BE2C (cell line): Measurements from ENCODE around the gene RSU1.

Experiments used
- DNase-seq: peaks from one replicate; pipeline ENCODE4 v3.0.0-alpha.2; 2020
- H3K27me3 ChIP-seq: fragments of 250-450 bp; sonication (Bioruptor Pico); 2 replicates; pipeline ENCODE4 v1.5.1; 2020; ENCODE audit warnings: mild to moderate bottlenecking
- H3K36me3 ChIP-seq: fragments of 250-450 bp; sonication (Bioruptor Pico); 2 replicates; pipeline ENCODE4 v1.5.1; 2020; ENCODE audit warnings: mild to moderate bottlenecking
- H3K4me1 ChIP-seq: fragments of 250-450 bp; sonication (Bioruptor Pico); 2 replicates; pipeline ENCODE4 v1.5.1; 2020
- H3K4me3 ChIP-seq: 2 replicates; pipeline ENCODE4 v1.5.1; 2011; ENCODE audit warnings: low read depth, low read length
- H3K9me3 ChIP-seq: fragments of 250-450 bp; sonication (Bioruptor Pico); 2 replicates; pipeline ENCODE4 v1.5.1; 2020
- CTCF ChIP-seq: IDR thresholded peaks from 2 replicates; pipeline ENCODE4 v1.5.1; 2012; ENCODE audit warnings: mild to moderate bottlenecking, low read depth, low read length

The RSU1 gene

GRCh38 chr10:16640153-16640552 is 177.1 kb downstream of the RSU1 start:
- no peaks in the 10 kb centered on the region for H3K9me3 ChIP-seq

GRCh38 chr10:16639471-16639870 is 177.8 kb downstream of the RSU1 start:
- no peak for DNase-seq
- H3K36me3 ChIP-seq, result no peaks in the 10 kb centered on the region
- H3K27me3 ChIP-seq, result no peaks in the 10 kb centered on the region
- no peak for TF ChIP-seq CTCF
- no peaks in the 10 kb centered on the region for H3K4me1 ChIP-seq
- no peaks in the 10 kb centered on the region for H3K9me3 ChIP-seq
- no peak overlapping the region for H3K4me3 ChIP-seq

More at GRCh38 chr10:16640153-16640552, 177.1 kb downstream of the RSU1 start:
- no peak for TF ChIP-seq CTCF
- Histone ChIP-seq H3K4me3 (no peak overlapping the region), H3K36me3 (no peaks in the 10 kb centered on the region), H3K4me1 (no peaks in the 10 kb centered on the region), H3K27me3 (no peaks in the 10 kb centered on the region)
- no peak for DNase-seq

GRCh38 chr10:16632996-16633395 is 184.2 kb downstream of the RSU1 start:
- DNase-seq, result no peak
- TF ChIP-seq CTCF, result no peak
- H3K27me3 ChIP-seq, result no peaks in the 10 kb centered on the region

GRCh38 chr10:16626697-16627096 is 190.5 kb downstream of the RSU1 start:
- Histone ChIP-seq H3K4me3 (no peak overlapping the region), H3K36me3 (no peaks in the 10 kb centered on the region), H3K9me3 (no peaks in the 10 kb centered on the region), H3K4me1 (no peaks in the 10 kb centered on the region), H3K27me3 (no peaks in the 10 kb centered on the region)
- no peak for TF ChIP-seq CTCF
- no peak for DNase-seq

More at GRCh38 chr10:16632996-16633395, 184.2 kb downstream of the RSU1 start:
- Histone ChIP-seq H3K36me3 (no peaks in the 10 kb centered on the region), H3K4me1 (no peaks in the 10 kb centered on the region), H3K9me3 (no peaks in the 10 kb centered on the region), H3K4me3 (no peak overlapping the region)

GRCh38 chr10:16612981-16613355 is 204.3 kb downstream of the RSU1 start:
- Histone ChIP-seq H3K36me3 (no peaks in the 10 kb centered on the region), H3K27me3 (no peaks in the 10 kb centered on the region), H3K4me1 (no peaks in the 10 kb centered on the region), H3K9me3 (no peaks in the 10 kb centered on the region), H3K4me3 (no peak overlapping the region)
- no peak for DNase-seq
- no peak for TF ChIP-seq CTCF

- Histone ChIP-seq H3K4me1 (no peaks in the 10 kb centered on the region), H3K36me3 (no peaks in the 10 kb centered on the region), H3K9me3 (no peaks in the 10 kb centered on the region), H3K27me3 (no peaks in the 10 kb centered on the region), H3K4me3 (no peak overlapping the region)
- TF ChIP-seq CTCF, result no peak
- DNase-seq, result no peak
Observed at GRCh38 chr10:16612115-16612980, 204.9 kb downstream of the RSU1 start.
